ENCODE results near the gene MGLL.

Gene MGLL

DNA sequence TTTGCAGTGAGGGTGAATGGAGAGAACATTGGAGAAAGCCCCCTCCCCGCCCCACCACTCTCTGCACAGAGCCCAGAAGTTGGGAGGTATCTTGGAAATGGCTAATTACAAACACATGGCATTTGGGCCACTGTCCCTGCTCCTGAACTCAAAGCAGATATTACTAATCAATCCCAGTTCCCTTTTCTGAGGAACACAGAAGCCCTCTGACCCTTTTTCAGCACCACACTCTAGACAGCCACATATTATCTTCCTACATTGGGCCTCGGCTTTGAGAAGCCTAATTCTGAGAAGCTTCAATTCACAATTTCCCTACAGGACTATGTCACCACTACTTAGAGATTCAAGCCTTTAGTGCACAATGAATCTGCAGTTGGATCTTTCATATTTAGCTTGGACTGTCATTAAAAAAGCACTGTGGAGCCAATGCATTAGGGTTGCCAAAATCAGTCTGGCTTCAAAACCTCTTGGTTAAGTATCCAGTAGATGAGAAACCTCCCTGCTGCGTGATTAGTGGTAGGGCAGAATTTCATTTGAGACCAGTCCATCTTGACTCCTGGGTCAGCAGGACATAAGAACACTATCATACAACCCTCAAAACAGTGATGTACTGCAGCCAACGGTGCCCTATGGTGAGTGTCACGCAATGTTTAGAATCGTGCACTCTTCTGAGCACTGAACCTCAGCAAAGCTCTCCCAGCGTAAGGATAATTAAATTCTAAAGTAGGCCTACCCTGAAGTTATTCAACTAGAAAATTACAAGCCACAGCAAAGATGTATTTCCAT, 26.1 kb downstream of the MGLL start:
- Histone ChIP-seq H3K27ac (no peak overlapping the region), H3K36me3 (replicated peaks) (no peaks in the 10 kb centered on the region)
- in situ Hi-C loops (cut with HindIII; ENCODE audit: low pct_ligation_motif_present, low sequenced_read_pairs): no loop called here

DNA sequence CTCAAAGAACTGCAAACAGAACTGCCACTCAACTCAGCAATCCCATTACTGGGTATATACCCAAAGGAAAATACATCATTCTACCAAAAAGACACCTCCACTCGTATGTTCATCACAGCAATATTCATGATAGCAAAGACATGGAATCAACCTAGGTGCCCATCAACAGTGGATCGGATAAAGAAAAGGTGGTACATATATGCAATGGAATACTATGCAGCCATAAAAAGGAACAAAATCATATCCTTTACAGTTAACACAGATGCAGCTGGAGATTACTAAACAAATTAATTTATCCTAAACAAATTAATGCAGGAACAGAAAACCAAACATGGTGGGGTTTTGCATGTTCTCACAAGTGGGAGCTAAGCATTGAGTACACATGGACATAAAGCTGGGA, 27.3 kb downstream of the MGLL start:
- no peaks in the 10 kb centered on the region for H3K36me3 ChIP-seq (replicated peaks)
- in situ Hi-C loops (cut with HindIII; ENCODE audit: low pct_ligation_motif_present, low sequenced_read_pairs): no loop called here
- TF ChIP-seq, protein P1, sequence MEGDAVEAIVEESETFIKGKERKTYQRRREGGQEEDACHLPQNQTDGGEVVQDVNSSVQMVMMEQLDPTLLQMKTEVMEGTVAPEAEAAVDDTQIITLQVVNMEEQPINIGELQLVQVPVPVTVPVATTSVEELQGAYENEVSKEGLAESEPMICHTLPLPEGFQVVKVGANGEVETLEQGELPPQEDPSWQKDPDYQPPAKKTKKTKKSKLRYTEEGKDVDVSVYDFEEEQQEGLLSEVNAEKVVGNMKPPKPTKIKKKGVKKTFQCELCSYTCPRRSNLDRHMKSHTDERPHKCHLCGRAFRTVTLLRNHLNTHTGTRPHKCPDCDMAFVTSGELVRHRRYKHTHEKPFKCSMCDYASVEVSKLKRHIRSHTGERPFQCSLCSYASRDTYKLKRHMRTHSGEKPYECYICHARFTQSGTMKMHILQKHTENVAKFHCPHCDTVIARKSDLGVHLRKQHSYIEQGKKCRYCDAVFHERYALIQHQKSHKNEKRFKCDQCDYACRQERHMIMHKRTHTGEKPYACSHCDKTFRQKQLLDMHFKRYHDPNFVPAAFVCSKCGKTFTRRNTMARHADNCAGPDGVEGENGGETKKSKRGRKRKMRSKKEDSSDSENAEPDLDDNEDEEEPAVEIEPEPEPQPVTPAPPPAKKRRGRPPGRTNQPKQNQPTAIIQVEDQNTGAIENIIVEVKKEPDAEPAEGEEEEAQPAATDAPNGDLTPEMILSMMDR (IDR thresholded peaks at IDR 0.05; ENCODE audit: low read depth, low read length, missing control alignments): no peak
- no peaks in the 10 kb centered on the region for H3K27me3 ChIP-seq (replicated peaks)
- DNase-seq: no peak
- no peak overlapping the region for H3K27ac ChIP-seq
- H3K4me3 ChIP-seq (ENCODE audit: low read depth, low read length): no peak overlapping the region

More for the DNA sequence above, 26.1 kb downstream of the MGLL start:
- DNase-seq: no peak
- TF ChIP-seq, protein P1 (IDR thresholded peaks at IDR 0.05; ENCODE audit: low read depth, low read length, missing control alignments): no peak
- Histone ChIP-seq H3K27me3 (replicated peaks) (no peaks in the 10 kb centered on the region), H3K4me3 (ENCODE audit: low read depth, low read length) (no peak overlapping the region)

DNA sequence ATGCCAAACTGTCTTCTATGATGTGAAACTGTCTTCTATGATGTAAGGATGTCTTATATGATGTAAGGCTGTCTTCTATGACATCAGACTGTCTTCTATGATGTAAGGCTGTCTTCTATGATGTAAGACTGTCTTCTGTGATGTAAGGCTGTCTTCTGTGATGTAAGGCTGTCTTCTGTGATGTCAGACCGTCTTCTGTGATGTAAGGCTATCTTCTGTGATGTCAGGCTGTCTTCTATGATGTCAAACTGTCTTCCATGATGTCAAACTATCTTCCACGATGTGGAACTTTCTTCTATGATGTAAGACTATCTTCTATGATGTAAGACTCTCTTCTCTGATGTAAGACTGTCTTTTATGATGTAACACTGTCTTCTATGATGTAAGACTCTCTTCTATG, 27.9 kb downstream of the MGLL start:
- no peaks in the 10 kb centered on the region for H3K27me3 ChIP-seq (replicated peaks)
- H3K4me3 ChIP-seq (ENCODE audit: low read depth, low read length): no peak overlapping the region
- no peaks in the 10 kb centered on the region for H3K36me3 ChIP-seq (replicated peaks)
- in situ Hi-C loops (cut with HindIII; ENCODE audit: low pct_ligation_motif_present, low sequenced_read_pairs): no loop called here
- TF ChIP-seq, protein P1 (IDR thresholded peaks at IDR 0.05; ENCODE audit: low read depth, low read length, missing control alignments): no peak
- DNase-seq: no peak
- H3K27ac ChIP-seq: no peak overlapping the region

DNA sequence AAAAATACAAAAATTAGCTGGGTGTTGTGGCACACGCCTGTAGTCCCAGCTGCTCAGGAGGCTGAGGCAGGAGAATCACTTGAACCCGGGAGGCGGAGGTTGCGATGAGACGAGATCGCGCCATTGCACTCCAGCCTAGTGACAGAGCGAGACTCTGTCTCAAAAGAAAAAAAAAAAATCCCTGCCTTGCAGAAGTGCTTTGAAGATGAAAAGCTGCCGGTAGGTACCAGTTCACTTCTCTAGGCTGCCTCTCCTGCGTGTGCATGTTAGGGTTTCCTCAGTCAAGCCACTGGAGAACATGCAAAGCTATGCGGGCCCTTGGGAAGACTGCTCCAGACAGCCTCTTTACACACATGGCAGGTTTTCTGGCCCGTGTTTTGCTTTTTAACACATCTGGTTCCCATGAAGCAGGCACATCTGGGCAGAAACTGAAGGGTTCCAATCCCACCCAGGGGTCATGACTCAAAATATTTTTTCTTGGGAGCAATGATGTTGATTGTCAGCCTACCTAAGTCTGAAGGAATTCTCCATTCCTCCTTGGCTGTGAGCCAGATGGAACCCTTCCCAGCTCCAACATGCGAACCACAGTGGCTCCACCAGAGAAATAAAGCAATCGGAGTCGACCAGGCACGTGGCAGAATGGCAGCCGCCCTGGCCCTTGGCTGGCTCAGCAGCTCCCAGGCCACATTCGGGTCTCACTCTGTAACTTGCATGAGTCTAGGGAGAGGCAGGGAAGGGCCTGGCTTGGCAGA, 29.6 kb downstream of the MGLL start:
- TF ChIP-seq, protein P1 (IDR thresholded peaks at IDR 0.05; ENCODE audit: low read depth, low read length, missing control alignments): no peak
- in situ Hi-C loops (cut with HindIII; ENCODE audit: low pct_ligation_motif_present, low sequenced_read_pairs): no loop called here
- Histone ChIP-seq H3K27me3 (replicated peaks) (no peaks in the 10 kb centered on the region), H3K4me3 (ENCODE audit: low read depth, low read length) (no peak overlapping the region), H3K27ac (peak overlapping the region; percentile 69), H3K36me3 (replicated peaks) (no peaks in the 10 kb centered on the region)
- peak; percentile 95 for DNase-seq

DNA sequence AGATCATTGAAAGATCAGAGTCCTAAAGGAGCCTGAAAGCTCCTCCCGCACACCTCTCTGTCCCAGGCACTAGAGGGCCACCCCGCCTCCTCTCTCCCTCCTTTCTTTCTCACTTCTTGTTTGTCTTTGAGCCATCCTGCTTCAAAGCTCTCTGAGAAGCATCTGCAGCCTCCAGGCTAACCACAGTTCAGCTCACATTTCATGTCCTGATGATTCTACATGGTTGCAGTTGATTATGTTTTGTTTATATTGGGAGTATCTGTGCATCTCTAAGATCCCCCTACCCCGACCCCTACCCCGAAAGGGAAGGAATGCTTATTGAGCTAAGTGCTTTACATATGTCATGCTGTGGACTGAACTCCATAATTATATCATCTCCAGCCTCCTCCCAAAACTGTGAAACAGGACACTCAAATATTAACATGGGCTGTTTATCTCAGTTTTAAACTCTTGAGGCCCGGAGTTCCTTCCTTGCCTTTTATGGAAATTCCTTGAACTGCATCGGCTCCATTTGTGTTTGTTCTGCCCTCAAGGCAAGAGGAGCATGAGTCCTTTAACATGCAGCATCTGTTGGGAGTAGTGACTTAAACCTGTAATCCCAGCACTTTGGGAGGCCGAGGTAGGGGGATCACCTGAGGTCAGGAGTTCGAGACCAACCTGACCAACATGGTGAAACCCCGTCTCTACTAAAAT, 30.9 kb downstream of the MGLL start:
- TF ChIP-seq, protein P1 (IDR thresholded peaks at IDR 0.05; ENCODE audit: low read depth, low read length, missing control alignments): peak; percentile 65
- Histone ChIP-seq H3K27me3 (replicated peaks) (no peaks in the 10 kb centered on the region), H3K27ac (peak overlapping the region; percentile 69), H3K4me3 (ENCODE audit: low read depth, low read length) (no peak overlapping the region), H3K36me3 (replicated peaks) (no peaks in the 10 kb centered on the region)
- DNase-seq: peak; percentile 78
- in situ Hi-C loops (cut with HindIII; ENCODE audit: low pct_ligation_motif_present, low sequenced_read_pairs): no loop called here
